GM18505 (cell line): ENCODE measurements around the gene EPS15.
"Not testable (repeated sequence)": the region's sequence is repeated elsewhere in the genome, so short reads cannot be mapped to it uniquely, and the experiment has no call there.

Source experiments
- ATAC-seq: cut with Tn5 transposase; IDR thresholded peaks from one replicate; pipeline ENCODE4 v1.9.1; 2021; ENCODE audit not compliant: unreplicated experiment
- POLR2A ChIP-seq: IDR thresholded peaks from 4 replicates; pipeline ENCODE4 v1.6.1; 2011; ENCODE audit warnings: borderline replicate concordance; ENCODE audit not compliant: insufficient read depth, insufficient read length; ENCODE audit errors: extremely low read depth

EPS15 gene

DNA sequence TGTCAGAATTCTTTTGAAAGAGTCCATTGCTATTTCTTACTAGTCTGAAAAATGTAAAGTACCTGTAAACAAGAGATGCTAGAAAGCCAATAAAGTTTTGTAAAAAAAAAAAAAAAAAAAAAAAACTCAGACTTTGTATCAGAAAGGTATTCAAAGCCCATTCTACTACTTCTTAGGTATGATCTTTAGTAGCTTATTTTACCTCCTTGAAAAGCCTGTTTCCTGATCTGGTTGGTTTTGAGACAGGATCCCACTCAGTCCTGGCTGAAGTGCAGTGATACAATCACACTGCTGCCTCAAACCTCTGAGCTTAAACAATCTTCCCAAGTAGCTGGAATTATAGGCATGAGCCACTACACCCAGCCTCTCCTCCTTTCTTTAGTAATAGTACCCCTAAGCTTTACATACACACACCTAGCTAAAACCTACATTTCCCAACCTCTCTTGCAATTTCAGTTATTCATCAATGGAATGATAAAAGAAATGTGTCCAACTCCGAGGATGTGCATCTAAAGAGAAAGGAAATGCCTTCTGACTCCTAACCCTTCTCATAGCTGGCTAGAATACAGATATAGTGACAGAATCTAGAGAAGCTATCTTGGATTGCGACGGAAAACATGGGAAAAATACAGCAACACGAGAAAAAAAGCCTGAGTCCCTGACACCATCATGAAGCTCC lies 30.6 kb downstream of the EPS15 start:
- ATAC-seq, result no peak
- TF ChIP-seq POLR2A, result no peak

- no peak for ATAC-seq
- no peak for TF ChIP-seq POLR2A
Observed at GRCh38 chr1:51487628-51488027, 31.4 kb downstream of the EPS15 start.

GRCh38 chr1:51484591-51484990 lies 34.5 kb downstream of the EPS15 start:
- ATAC-seq, result no peak
- TF ChIP-seq POLR2A, result no peak

DNA sequence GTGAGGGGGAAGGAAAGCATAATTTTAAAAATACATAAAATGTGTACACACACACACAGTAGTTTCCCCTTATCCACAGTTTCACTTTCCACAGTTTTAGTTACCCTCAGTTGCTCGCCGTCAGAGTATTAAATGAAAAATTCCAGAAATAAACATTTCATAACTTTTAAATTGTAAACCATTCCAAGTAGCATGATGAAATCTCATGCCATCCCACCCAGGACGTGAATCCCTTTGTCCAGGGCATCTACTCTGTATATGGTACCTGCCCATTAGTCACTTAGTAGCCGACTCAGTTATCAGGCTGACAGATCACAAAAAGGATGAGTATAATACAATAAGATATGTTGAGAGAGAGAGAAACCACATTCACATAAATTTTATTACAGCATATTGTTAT lies 36.2 kb downstream of the EPS15 start:
- no peak for ATAC-seq
- TF ChIP-seq POLR2A, result no peak

- not testable (repeated sequence) for ATAC-seq
Observed at GRCh38 chr1:51474832-51475620, 44.0 kb downstream of the EPS15 start.

- ATAC-seq, result no peak
Observed at GRCh38 chr1:51473331-51474115, 45.5 kb downstream of the EPS15 start.

GRCh38 chr1:51472359-51472758 lies 46.7 kb downstream of the EPS15 start:
- ATAC-seq, result no peak
- no peak for TF ChIP-seq POLR2A

More at GRCh38 chr1:51473331-51474115, 45.5 kb downstream of the EPS15 start:
- TF ChIP-seq POLR2A, result no peak

- no peak for ATAC-seq
- TF ChIP-seq POLR2A, result no peak
Observed at GRCh38 chr1:51469518-51469917, 49.5 kb downstream of the EPS15 start.

DNA sequence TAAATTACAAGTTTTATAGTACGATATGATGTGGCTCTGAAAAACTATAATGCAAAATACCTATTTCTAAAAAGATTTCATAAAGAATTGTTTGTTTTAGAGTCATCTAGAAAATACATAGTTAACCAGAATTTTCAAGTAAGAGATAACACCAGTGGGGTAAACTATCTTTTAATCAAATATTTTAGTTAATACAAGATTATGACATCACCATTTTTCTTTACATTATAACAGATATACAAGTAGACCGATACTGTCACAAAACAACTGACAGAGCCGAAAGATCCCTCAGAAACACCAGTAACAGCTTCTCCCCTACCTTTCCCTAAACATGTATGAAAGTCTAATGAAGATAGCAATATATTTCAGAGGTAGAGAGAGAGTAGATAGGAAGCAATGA lies 54.2 kb downstream of the EPS15 start:
- no peak for ATAC-seq
- no peak for TF ChIP-seq POLR2A

GRCh38 chr1:51463561-51463960 lies 55.5 kb downstream of the EPS15 start:
- no peak for ATAC-seq
- no peak for TF ChIP-seq POLR2A

DNA sequence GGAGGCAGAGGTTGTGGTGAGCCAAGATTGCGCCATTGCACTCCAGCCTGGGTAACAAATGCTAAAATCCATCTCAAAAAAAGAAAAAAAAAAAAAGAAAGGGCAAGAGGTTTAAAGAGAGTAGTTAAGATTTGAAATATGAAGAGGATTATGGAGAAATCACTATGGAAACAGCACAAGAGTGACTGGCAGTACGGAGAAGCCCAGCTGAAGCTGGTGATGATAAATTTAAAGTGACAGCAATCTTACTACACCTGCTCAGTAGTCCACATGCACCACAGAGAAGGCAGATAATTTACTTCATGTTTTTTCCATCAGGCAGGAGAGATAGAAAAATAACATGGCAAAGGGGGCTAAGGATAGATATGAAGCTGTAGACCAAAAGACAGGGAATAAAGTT lies 56.8 kb downstream of the EPS15 start:
- ATAC-seq, result not testable (repeated sequence)

- ATAC-seq, result no peak
- no peak for TF ChIP-seq POLR2A
Observed at GRCh38 chr1:51454554-51454953, 64.5 kb downstream of the EPS15 start.

DNA sequence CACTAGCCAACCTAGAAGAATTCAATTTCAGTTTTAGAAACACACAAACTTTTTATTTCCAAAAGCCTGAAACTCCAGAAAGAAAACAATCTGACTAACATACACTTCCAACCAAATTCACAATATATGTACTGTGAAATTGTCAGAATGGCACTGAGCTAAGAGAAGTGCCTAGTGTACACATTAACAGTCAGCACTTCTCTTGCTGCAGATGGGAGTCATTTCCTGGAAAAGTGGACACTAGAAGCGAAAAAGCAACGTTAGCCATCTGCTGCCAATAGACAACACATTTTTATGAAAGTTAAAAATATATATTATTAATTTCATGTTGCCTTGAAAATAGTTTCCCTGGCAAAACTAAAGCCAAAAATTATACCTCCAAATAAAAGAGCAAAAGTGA lies 66.1 kb downstream of the EPS15 start:
- TF ChIP-seq POLR2A, result no peak
- no peak for ATAC-seq

DNA sequence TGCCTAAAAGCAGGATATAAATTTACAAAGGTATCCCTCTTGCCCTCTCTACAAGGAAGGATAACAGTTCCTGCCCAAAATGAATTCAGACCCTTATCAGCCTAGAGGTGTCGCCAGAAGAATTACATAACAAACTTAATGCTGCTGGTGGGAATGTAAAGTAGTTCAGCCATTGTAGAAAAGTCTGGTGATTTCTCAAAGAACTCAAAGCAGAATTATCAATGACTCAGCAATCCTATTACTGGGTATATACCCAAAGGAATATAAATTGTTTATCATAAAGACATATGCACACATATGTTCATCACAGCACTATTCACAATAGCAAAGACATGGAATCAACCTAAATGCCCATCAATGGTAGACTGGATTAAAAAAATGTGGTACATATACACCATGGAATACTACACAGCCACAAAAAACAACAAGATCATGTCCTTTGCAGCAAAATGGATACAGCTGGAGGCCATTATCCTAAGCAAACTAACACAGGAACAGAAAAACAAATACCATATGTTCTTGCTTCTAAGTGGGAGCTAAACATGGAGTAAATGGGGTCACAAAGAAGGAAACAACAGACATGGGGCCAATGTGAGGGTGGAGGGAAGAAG lies 70.1 kb downstream of the EPS15 start:
- ATAC-seq, result not testable (repeated sequence)
